Measurements from ENCODE around the gene SH2B3.
A peak's percentile ranks its signal among the peaks of the same experiment; 100 is the strongest.
"Not testable (repeated sequence)": the region's sequence is repeated elsewhere in the genome, so short reads cannot be mapped to it uniquely, and the experiment has no call there.

SH2B3 gene

GRCh38 chr12:111398530-111398929, 7.2 kb upstream of the SH2B3 start:
- H3K27ac ChIP-seq: no peak overlapping the region
- no peak for TF ChIP-seq CTCF (conservative IDR thresholded peaks at IDR 0.05)
- TF ChIP-seq ZFX (IDR thresholded peaks at IDR 0.05): no peak

- H3K27ac ChIP-seq: not testable (repeated sequence)
Measured at GRCh38 chr12:111399741-111400404, 5.8 kb upstream of the SH2B3 start.

- H3K27ac ChIP-seq: no peak overlapping the region
- TF ChIP-seq ZFX (IDR thresholded peaks at IDR 0.05) (no peak), CTCF (conservative IDR thresholded peaks at IDR 0.05) (no peak)
Measured at GRCh38 chr12:111401167-111401605, 4.5 kb upstream of the SH2B3 start.

- not testable (repeated sequence) for H3K27ac ChIP-seq
Measured at GRCh38 chr12:111402490-111402824, 3.3 kb upstream of the SH2B3 start.

GRCh38 chr12:111404362-111405148, 1.2 kb upstream of the SH2B3 start:
- no peak for TF ChIP-seq CTCF (conservative IDR thresholded peaks at IDR 0.05)
- TF ChIP-seq ZFX (IDR thresholded peaks at IDR 0.05): no peak
- H3K27ac ChIP-seq: no peak overlapping the region

GRCh38 chr12:111405149-111405858, 419 bp upstream of the SH2B3 start:
- no peak overlapping the region; the same call in 1 of the 2 replicates for H3K27ac ChIP-seq
- TF ChIP-seq CTCF (conservative IDR thresholded peaks at IDR 0.05) (peak; percentile 43), ZFX (IDR thresholded peaks at IDR 0.05) (no peak)

GRCh38 chr12:111406474-111407376, 1.0 kb downstream of the SH2B3 start:
- H3K27ac ChIP-seq: peak overlapping the region; percentile 70
- no peak for TF ChIP-seq ZFX (IDR thresholded peaks at IDR 0.05)
- TF ChIP-seq CTCF (conservative IDR thresholded peaks at IDR 0.05): no peak
